H1 (cell line): ENCODE results near the gene GPR156. TPM values are rescaled to one million over a fixed set of nuclear protein-coding genes. Genes with fewer than 3 reads are reported as not detected.

ENCODE experiments used
- CTCF ChIA-PET: fragments of 300-600 bp; sonication (Branson Sonifier 250); formaldehyde crosslinking; loops from one replicate; lab custom pipeline; 2021; ENCODE audit not compliant: partially characterized antibody; lab: Charles Lee
- POLR2A ChIA-PET: fragments of 300-600 bp; sonication (Branson Sonifier 250); formaldehyde crosslinking; loops from one replicate; lab custom pipeline; 2021; ENCODE audit warnings: inconsistent platforms; ENCODE audit not compliant: partially characterized antibody; lab: Charles Lee
- DNase-seq, 2 experiments: peaks; one replicate each; pipeline versions ENCODE4 v3.0.0 to v3.0.0-alpha.2; 2010 to 2022; ENCODE audit warnings: low spot score in 2 of 2, low read depth in 1 of 2, mixed read lengths in 1 of 2
- FAIRE-seq: peaks from 2 replicates; lab custom pipeline; 2011; peaks lifted over from hg19 to GRCh38; lab: Jason Lieb, UNC
- H2AFZ ChIP-seq: 2 replicates; pipeline ENCODE4 v1.8.1; 2012; ENCODE audit warnings: low read length, inconsistent platforms
- H2AK5ac ChIP-seq: 2 replicates; pipeline ENCODE4 v1.6.1; 2013; ENCODE audit warnings: low read depth, low read length
- H2BK120ac ChIP-seq: replicated peaks from 2 replicates; pipeline ENCODE3; 2013; ENCODE audit warnings: low read depth, low read length, inconsistent platforms
- H2BK12ac ChIP-seq: 2 replicates; pipeline ENCODE4 v1.6.1; 2013; ENCODE audit warnings: low read depth, low read length
- H2BK15ac ChIP-seq: 2 replicates; pipeline ENCODE4 v1.6.1; 2013; ENCODE audit warnings: low read length
- H2BK20ac ChIP-seq: 2 replicates; pipeline ENCODE4 v1.6.1; 2013; ENCODE audit warnings: low read length
- H2BK5ac ChIP-seq: 2 replicates; pipeline ENCODE4 v1.6.1; 2013; ENCODE audit warnings: low read depth, low read length
- H3K14ac ChIP-seq: 2 replicates; pipeline ENCODE4 v1.6.1; 2013; ENCODE audit warnings: inconsistent platforms; ENCODE audit not compliant: insufficient read length
- H3K18ac ChIP-seq: 2 replicates; pipeline ENCODE4 v1.6.1; 2013; ENCODE audit warnings: low read length; ENCODE audit errors: extremely low read depth
- H3K23ac ChIP-seq: 2 replicates; pipeline ENCODE4 v1.6.1; 2013; ENCODE audit warnings: inconsistent platforms; ENCODE audit not compliant: insufficient read length
- H3K23me2 ChIP-seq: 2 replicates; pipeline ENCODE4 v1.6.1; 2013; ENCODE audit warnings: low read depth, low read length
- H3K27ac ChIP-seq: 2 replicates; pipeline ENCODE4 v1.6.1; 2011; ENCODE audit warnings: low read depth, low read length, inconsistent platforms
- H3K27me3 ChIP-seq, 4 experiments: replicated peaks in 1 of 4; 1 replicate in 1 of 4; 2 replicates in 3 of 4; pipeline versions ENCODE4 v1.6.1 to v1.8.1; 2011 to 2013; ENCODE audit warnings: low read length in 3 of 4, mild to moderate bottlenecking in 3 of 4, inconsistent platforms in 2 of 4, mixed read lengths in 2 of 4, moderate library complexity in 1 of 4; ENCODE audit not compliant: control insufficient read depth in 3 of 4, insufficient read depth in 3 of 4; ENCODE audit errors: extremely low read depth in 1 of 4
- H3K36me3 ChIP-seq, 4 experiments: 2 replicates each; pipeline versions ENCODE4 v1.6.1 to v1.8.1; 2011 to 2013; ENCODE audit warnings: mild to moderate bottlenecking in 4 of 4, low read length in 3 of 4, moderate library complexity in 2 of 4, control low read depth in 1 of 4, inconsistent platforms in 1 of 4; ENCODE audit not compliant: insufficient read depth in 4 of 4, control insufficient read depth in 2 of 4
- H3K4ac ChIP-seq: replicated peaks from 2 replicates; pipeline ENCODE3; 2013; ENCODE audit warnings: low read length, low read depth, mixed read lengths, inconsistent platforms; ENCODE audit not compliant: insufficient read length
- H3K4me1 ChIP-seq, 4 experiments: replicated peaks in 1 of 4; 1 replicate in 1 of 4; 2 replicates in 3 of 4; pipeline versions ENCODE4 v1.6.1 to v1.8.1; 2011 to 2013; ENCODE audit warnings: low read length in 3 of 4, inconsistent platforms in 2 of 4, mixed read lengths in 1 of 4; ENCODE audit not compliant: insufficient read depth in 4 of 4, control insufficient read depth in 3 of 4
- H3K4me2 ChIP-seq, 2 experiments: 2 replicates each; pipeline versions ENCODE4 v1.6.1 to v1.8.1; 2011 to 2013; ENCODE audit warnings: low read depth in 2 of 2, low read length in 2 of 2, control low read depth in 1 of 2, inconsistent platforms in 1 of 2, mild to moderate bottlenecking in 1 of 2; ENCODE audit not compliant: insufficient read depth in 1 of 2
- H3K4me3 ChIP-seq, 4 experiments: fragments of 200-600, 300-600 bp in 1 of 4; sonication (generic), shearing (Covaris generic), sonication (Bioruptor Twin) in 1 of 4; 2 replicates each; pipeline versions ENCODE4 v1.5.1 to v1.8.1; 2011 to 2016; ENCODE audit warnings: low read length in 4 of 4, low read depth in 3 of 4, control low read depth in 2 of 4, inconsistent platforms in 2 of 4, mild to moderate bottlenecking in 2 of 4, mixed read lengths in 1 of 4, moderate library complexity in 1 of 4; ENCODE audit not compliant: insufficient read depth in 2 of 4; ENCODE audit errors: extremely low read depth in 1 of 4
- H3K56ac ChIP-seq: replicated peaks from 2 replicates; pipeline ENCODE3; 2013; ENCODE audit warnings: low read depth, mild to moderate bottlenecking, mixed read lengths, low read length, inconsistent platforms; ENCODE audit not compliant: insufficient read length
- H3K79me1 ChIP-seq: 2 replicates; pipeline ENCODE4 v1.6.1; 2013; ENCODE audit warnings: low read depth, low read length, control low read depth
- H3K79me2 ChIP-seq, 2 experiments: 2 replicates each; pipeline versions ENCODE4 v1.6.1 to v1.8.1; 2012 to 2013; ENCODE audit warnings: low read length in 2 of 2, mild to moderate bottlenecking in 2 of 2, inconsistent platforms in 1 of 2; ENCODE audit not compliant: insufficient read depth in 2 of 2, control insufficient read depth in 1 of 2
- H3K9ac ChIP-seq, 4 experiments: replicated peaks in 1 of 4; 1 replicate in 1 of 4; 2 replicates in 3 of 4; pipeline versions ENCODE4 v1.6.1 to v1.8.1; 2011 to 2013; ENCODE audit warnings: low read depth in 3 of 4, low read length in 3 of 4, control low read depth in 2 of 4, mild to moderate bottlenecking in 2 of 4, moderate library complexity in 2 of 4, inconsistent platforms in 1 of 4; ENCODE audit errors: extremely low read depth in 1 of 4
- H3K9me3 ChIP-seq, 2 experiments: 2 replicates each; pipeline versions ENCODE4 v1.6.1 to v1.8.1; 2012 to 2013; ENCODE audit warnings: mild to moderate bottlenecking in 2 of 2, moderate library complexity in 2 of 2, control low read depth in 1 of 2, inconsistent platforms in 1 of 2, low read depth in 1 of 2, low read length in 1 of 2, mixed read lengths in 1 of 2; ENCODE audit not compliant: insufficient read depth in 2 of 2
- H4K20me1 ChIP-seq, 2 experiments: replicated peaks in 1 of 2; 2 replicates each; pipeline versions ENCODE3 to v1.8.1; 2011 to 2013; ENCODE audit warnings: inconsistent platforms in 2 of 2, low read length in 2 of 2, mild to moderate bottlenecking in 1 of 2; ENCODE audit not compliant: insufficient read depth in 2 of 2, control insufficient read depth in 1 of 2
- H4K5ac ChIP-seq: 2 replicates; pipeline ENCODE4 v1.6.1; 2013; ENCODE audit warnings: low read length, low read depth, mixed read lengths, inconsistent platforms; ENCODE audit not compliant: insufficient read length
- H4K8ac ChIP-seq: 2 replicates; pipeline ENCODE4 v1.8.0; 2013; ENCODE audit warnings: mild to moderate bottlenecking, moderate library complexity, low read length, inconsistent platforms; ENCODE audit not compliant: insufficient read depth; ENCODE audit errors: extremely low read depth
- H4K91ac ChIP-seq: replicated peaks from 2 replicates; pipeline ENCODE3; 2013; ENCODE audit warnings: low read length, mixed read lengths, inconsistent platforms; ENCODE audit not compliant: insufficient read length
- CHD1 ChIP-seq: IDR thresholded peaks from 2 replicates; pipeline ENCODE4 v1.6.1; 2012; ENCODE audit warnings: low read depth, low read length, improper control_type of control experiment
- EGR1 ChIP-seq: IDR thresholded peaks from 2 replicates; pipeline ENCODE4 v1.6.1; 2011; ENCODE audit warnings: low read depth, low read length, borderline replicate concordance
- EP300 ChIP-seq, 2 experiments: IDR thresholded peaks; 1 replicate in 1 of 2; 2 replicates in 1 of 2; pipeline ENCODE4 v1.6.1; 2011 to 2012; ENCODE audit warnings: low read depth in 2 of 2, low read length in 2 of 2, mild to moderate bottlenecking in 2 of 2, borderline replicate concordance in 1 of 2, inconsistent platforms in 1 of 2, moderate library complexity in 1 of 2
- EZH2 ChIP-seq: fragments of 200-600 bp; sonication (generic); IDR thresholded peaks from 2 replicates; pipeline ENCODE4 v1.7.1; 2012; ENCODE audit warnings: low read depth, mild to moderate bottlenecking, moderate library complexity, low read length, inconsistent platforms; ENCODE audit not compliant: severe bottlenecking
- GTF2F1 ChIP-seq: IDR thresholded peaks from 2 replicates; pipeline ENCODE4 v1.6.1; 2012; ENCODE audit warnings: low read depth, low read length, improper control_type of control experiment, borderline replicate concordance
- NRF1 ChIP-seq: IDR thresholded peaks from 2 replicates; pipeline ENCODE4 v1.6.1; 2011; ENCODE audit warnings: mild to moderate bottlenecking, low read depth, low read length, improper control_type of control experiment
- POLR2AphosphoS5 ChIP-seq: IDR thresholded peaks from 2 replicates; pipeline ENCODE4 v1.6.1; 2011; ENCODE audit warnings: low read depth, low read length
- POU5F1 ChIP-seq: IDR thresholded peaks from 2 replicates; pipeline ENCODE4 v1.6.1; 2011; ENCODE audit warnings: low read depth, mild to moderate bottlenecking, low read length, moderate library complexity
- RBBP5 ChIP-seq: IDR thresholded peaks from 2 replicates; pipeline ENCODE4 v1.7.1; 2012; ENCODE audit warnings: low read depth, mild to moderate bottlenecking, inconsistent platforms, low read length, moderate library complexity, borderline replicate concordance
- SP1 ChIP-seq: IDR thresholded peaks from 2 replicates; pipeline ENCODE4 v1.6.1; 2011; ENCODE audit warnings: low read depth, low read length
- TBP ChIP-seq: IDR thresholded peaks from 2 replicates; pipeline ENCODE4 v1.6.1; 2011; ENCODE audit warnings: low read depth, low read length, improper control_type of control experiment
- WGBS, 2 experiments: shearing (Covaris generic) in 1 of 2; methylation state at CpG; one replicate each; pipeline versions ENCODE4 v1.1.6 to v1.1.7; 2013 to 2015; ENCODE audit warnings: low lambda C conversion rate in 2 of 2, mixed read lengths in 2 of 2, inconsistent platforms in 1 of 2, low coverage in 1 of 2, missing lambda C conversion rate in 1 of 2; ENCODE audit not compliant: insufficient replicate concordance in 2 of 2, insufficient coverage in 1 of 2, insufficient read length in 1 of 2; ENCODE audit errors: extremely low coverage in 1 of 2, missing lambda C conversion rate in 1 of 2; 5-methylcytosine and 5-hydroxymethylcytosine counted together
- polyA plus RNA-seq, 7 experiments: library from polyadenylated mRNA; depleted of rRNA in 3 of 7; stranded (reverse) in 5 of 7; unstranded in 2 of 7; fragments of >200 nt in 5 of 7; fragments of 200-250 nt in 2 of 7; gene quantifications; 1 replicate in 5 of 7; 2 replicates in 1 of 7; 4 replicates in 1 of 7; pipeline versions ENCODE4 v1.2.1 to v1.2.3, GENCODE V29; 2011 to 2013; ENCODE audit warnings: missing spikeins in 2 of 7, mixed read lengths in 2 of 7
- total RNA-seq: library from RNA; stranded (reverse); fragmentation: NEBNext Ultra II Directional; extraction: Animal tissue kit (Norgen Biotek cat#: 25700); gene quantifications from 2 replicates; pipeline ENCODE4 v1.2.1, GENCODE V29; 2021

GPR156 gene
- total and polyA plus RNA-seq, 2 of the 8 experiments (the other 6 are each of a cell fraction or from before 2014, with no cell fraction given), result 1.6 to 1.8 TPM

GRCh38 chr3:120174811-120175539 is 110.0 kb downstream of the GPR156 start:
- ChIA-PET POLR2A (interaction anchor here (2.9 kb wide), 1 partner anchor 79 kb away, joined by 12 read pairs; no protein-coding TSS in a partner anchor), CTCF (interaction anchor here (0.6 to 2.8 kb wide), 6 partner anchors 9 to 432 kb away, joined by 3 to 12 read pairs (median 6); no protein-coding TSS in a partner anchor)
- Histone ChIP-seq H2BK15ac (no peak overlapping the region), H4K20me1 (no peaks in the 10 kb centered on the region), H3K18ac (no peak overlapping the region), H3K9me3 (no peaks in the 10 kb centered on the region), H3K4me1 (no peaks in the 10 kb centered on the region; a peak in 1 of 7 replicates), H3K79me2 (no peaks in the 10 kb centered on the region), H2BK5ac (no peak overlapping the region), H3K23ac (no peak overlapping the region), H3K36me3 (no peaks in the 10 kb centered on the region), H3K79me1 (no peaks in the 10 kb centered on the region), H3K27ac (no peak overlapping the region), H3K4me3 (no peak overlapping the region), H3K4ac (no peak overlapping the region), H3K56ac (no peak overlapping the region), H2BK120ac (no peak overlapping the region), H3K27me3 (no peaks in the 10 kb centered on the region), H4K8ac (no peak overlapping the region; the same call in 1 of the 2 replicates), H3K23me2 (no peaks in the 10 kb centered on the region), H2AFZ (no peak overlapping the region), H2BK20ac (no peak overlapping the region), H2AK5ac (no peak overlapping the region), H4K91ac (no peak overlapping the region), H3K14ac (no peak overlapping the region), H4K5ac (no peak overlapping the region), H2BK12ac (no peak overlapping the region), H3K4me2 (no peak overlapping the region), H3K9ac (no peak overlapping the region)
- FAIRE-seq (no peak), DNase-seq (no peak)
- WGBS, 2 experiments, result 73% methylated on average over 2 of the region's 3 CpGs; no CpG with 5 or more reads in 1 of the 2 experiments
- TF ChIP-seq EP300 (IDR thresholded peaks at IDR 0.05; ENCODE audit: borderline replicate concordance in 1 of 2, low read depth in 2 of 2, low read length in 2 of 2) (no peak), GTF2F1 (no peak), RBBP5 (no peak), EZH2 (no peak), NRF1 (no peak), CHD1 (no peak), POLR2AphosphoS5 (no peak), POU5F1 (no peak), TBP (no peak), EGR1 (no peak), SP1 (no peak)
